ENCODE measurements around the gene WIZ. TPM values are rescaled to one million over a fixed set of nuclear protein-coding genes. Genes with fewer than 3 reads are reported as not detected.

The WIZ gene
- total and polyA plus RNA-seq, 2 experiments from 2014 or later = 8.9 to 39.5 TPM

GRCh38 chr19:15427350-15427700 is 22.4 kb downstream of the WIZ start:
- no peaks in the 10 kb centered on the region for H3K27me3 ChIP-seq (ENCODE audit: insufficient read depth)
- no peaks in the 10 kb centered on the region for H3K36me3 ChIP-seq (ENCODE audit: insufficient read depth)
- H2AFZ ChIP-seq = no peak overlapping the region
- Mint-ChIP-seq H3K9me3 (no peaks in the 10 kb centered on the region; the same call in 2 of the 3 replicates), H3K27me3 (ENCODE audit: insufficient read depth, low read depth, poor library complexity) (peaks cover 12% of the 10 kb centered on the region), H3K36me3 (ENCODE audit: low read depth) (peaks cover 33% of the 10 kb centered on the region), H3K4me1 (peaks cover 15% of the 10 kb centered on the region), H3K4me3 (no peak overlapping the region), H3K27ac (no peak overlapping the region)
- peaks cover 16% of the 10 kb centered on the region for H4K20me1 ChIP-seq (replicated peaks; ENCODE audit: insufficient read depth)
- no peak for ATAC-seq
- H3K4me2 ChIP-seq = no peak overlapping the region
- 0 out of 2 replicates have a peak, but pooled peaks cover 6% of the 10 kb centered on the region for H3K4me1 ChIP-seq (ENCODE audit: insufficient read depth)
- no peak overlapping the region for H3K27ac ChIP-seq (ENCODE audit: low read depth)
- H3F3A ChIP-seq (replicated peaks; ENCODE audit: low read depth) = no peaks in the 10 kb centered on the region
- H3K79me2 ChIP-seq (replicated peaks; ENCODE audit: insufficient read depth) = peaks cover 18% of the 10 kb centered on the region
- TF ChIP-seq ZNF114 (CRISPR knock-in tag; IDR thresholded peaks at IDR 0.05) = no peak
- TF ChIP-seq CTCF (conservative IDR thresholded peaks at IDR 0.05; ENCODE audit: low read depth in 2 of 2) = no peak
- no peak for TF ChIP-seq REST (IDR thresholded peaks at IDR 0.05; ENCODE audit: unreplicated experiment)
- TF ChIP-seq CREB1 (CRISPR knock-in tag; IDR thresholded peaks at IDR 0.05; ENCODE audit: low read depth) = no peak
- TF ChIP-seq EZH2phosphoT487 (IDR thresholded peaks at IDR 0.05; ENCODE audit: unreplicated experiment) = no peak
- no peak for TF ChIP-seq JUNB (IDR thresholded peaks at IDR 0.05; ENCODE audit: unreplicated experiment)
- no peak for TF ChIP-seq EZH2 (IDR thresholded peaks at IDR 0.05; ENCODE audit: low read depth, unreplicated experiment)
- DNase-seq (ENCODE audit: low spot score) = no peak
- H3K4me3 ChIP-seq = no peak overlapping the region
- no peaks in the 10 kb centered on the region for H3K9me2 ChIP-seq (ENCODE audit: insufficient read depth)

GRCh38 chr19:15426485-15427349 is 23.0 kb downstream of the WIZ start:
- Histone ChIP-seq H2AFZ (no peak overlapping the region), H3K36me3 (ENCODE audit: insufficient read depth) (no peaks in the 10 kb centered on the region), H3K9me2 (ENCODE audit: insufficient read depth) (no peaks in the 10 kb centered on the region), H3K79me2 (replicated peaks; ENCODE audit: insufficient read depth) (peaks cover 16% of the 10 kb centered on the region), H3F3A (replicated peaks; ENCODE audit: low read depth) (no peaks in the 10 kb centered on the region), H3K4me3 (no peak overlapping the region), H4K20me1 (replicated peaks; ENCODE audit: insufficient read depth) (peaks cover 13% of the 10 kb centered on the region), H3K4me1 (ENCODE audit: insufficient read depth) (0 out of 2 replicates have a peak, but pooled peaks cover 5% of the 10 kb centered on the region), H3K4me2 (no peak overlapping the region), H3K27me3 (ENCODE audit: insufficient read depth) (no peaks in the 10 kb centered on the region), H3K27ac (ENCODE audit: low read depth) (no peak overlapping the region)
- H3K27ac Mint-ChIP-seq = no peak overlapping the region
- H3K27me3 Mint-ChIP-seq (ENCODE audit: insufficient read depth, low read depth, poor library complexity) = peaks cover 9% of the 10 kb centered on the region
- peaks cover 12% of the 10 kb centered on the region for H3K4me1 Mint-ChIP-seq
- ATAC-seq = no peak
- DNase-seq (ENCODE audit: low spot score) = no peak
- H3K9me3 Mint-ChIP-seq = no peaks in the 10 kb centered on the region; the same call in 2 of the 3 replicates
- H3K36me3 Mint-ChIP-seq (ENCODE audit: low read depth) = peaks cover 37% of the 10 kb centered on the region
- H3K4me3 Mint-ChIP-seq = no peak overlapping the region; the same call in 2 of the 3 replicates
- TF ChIP-seq JUNB (IDR thresholded peaks at IDR 0.05; ENCODE audit: unreplicated experiment) = no peak
- no peak for TF ChIP-seq ZNF331 (CRISPR knock-in tag; IDR thresholded peaks at IDR 0.05; ENCODE audit: low read depth)
- TF ChIP-seq EZH2phosphoT487 (IDR thresholded peaks at IDR 0.05; ENCODE audit: unreplicated experiment) = no peak
- no peak for TF ChIP-seq STAT1 (IDR thresholded peaks at IDR 0.05; ENCODE audit: unreplicated experiment)
- TF ChIP-seq ETS1 (IDR thresholded peaks at IDR 0.05) = no peak
- TF ChIP-seq EZH2 (IDR thresholded peaks at IDR 0.05; ENCODE audit: low read depth, unreplicated experiment) = no peak
- TF ChIP-seq CTCF (conservative IDR thresholded peaks at IDR 0.05; ENCODE audit: low read depth in 2 of 2) = no peak
